ENCODE data around the gene MAEA.

MAEA gene

GRCh38 chr4:1255151-1255550, 34.5 kb upstream of the MAEA start:
- H3K36me3 ChIP-seq (ENCODE audit: control insufficient read depth, insufficient read depth, low read length): no peaks in the 10 kb centered on the region
- no peaks in the 10 kb centered on the region for H3K4me1 ChIP-seq
- H3K27ac ChIP-seq: no peak overlapping the region
- H3K4me3 ChIP-seq (ENCODE audit: low read depth, low read length): no peak overlapping the region
- no peaks in the 10 kb centered on the region for H3K79me2 ChIP-seq
- H3K9ac ChIP-seq: no peak overlapping the region
- no peaks in the 10 kb centered on the region for H3K9me3 ChIP-seq (ENCODE audit: control insufficient read depth, low read length)
- no peak for TF ChIP-seq CTCF (IDR thresholded peaks at IDR 0.05)
- H2AFZ ChIP-seq: no peak overlapping the region
- H3K4me2 ChIP-seq (ENCODE audit: low read length): no peak overlapping the region
- no peaks in the 10 kb centered on the region for H3K27me3 ChIP-seq (ENCODE audit: control insufficient read depth, insufficient read depth, low read length)

GRCh38 chr4:1255699-1256098, 34.0 kb upstream of the MAEA start:
- Histone ChIP-seq H2AFZ (no peak overlapping the region), H3K4me1 (no peaks in the 10 kb centered on the region), H3K36me3 (ENCODE audit: control insufficient read depth, insufficient read depth, low read length) (no peaks in the 10 kb centered on the region), H3K4me2 (ENCODE audit: low read length) (no peak overlapping the region), H3K9ac (no peak overlapping the region), H3K4me3 (ENCODE audit: low read depth, low read length) (no peak overlapping the region), H3K27me3 (ENCODE audit: control insufficient read depth, insufficient read depth, low read length) (no peaks in the 10 kb centered on the region), H3K27ac (no peak overlapping the region), H3K9me3 (ENCODE audit: control insufficient read depth, low read length) (no peaks in the 10 kb centered on the region), H3K79me2 (no peaks in the 10 kb centered on the region)
- TF ChIP-seq CTCF (IDR thresholded peaks at IDR 0.05): no peak

- no peaks in the 10 kb centered on the region for H3K79me2 ChIP-seq
- H3K4me3 ChIP-seq (ENCODE audit: low read depth, low read length): no peak overlapping the region
- no peak overlapping the region for H2AFZ ChIP-seq
- H3K9me3 ChIP-seq (ENCODE audit: control insufficient read depth, low read length): no peaks in the 10 kb centered on the region
- no peak for TF ChIP-seq CTCF (IDR thresholded peaks at IDR 0.05)
- H3K36me3 ChIP-seq (ENCODE audit: control insufficient read depth, insufficient read depth, low read length): no peaks in the 10 kb centered on the region
- H3K9ac ChIP-seq: no peak overlapping the region
- H3K27me3 ChIP-seq (ENCODE audit: control insufficient read depth, insufficient read depth, low read length): no peaks in the 10 kb centered on the region
- no peak overlapping the region for H3K4me2 ChIP-seq (ENCODE audit: low read length)
- no peaks in the 10 kb centered on the region for H3K4me1 ChIP-seq
- H3K27ac ChIP-seq: no peak overlapping the region
Measured at GRCh38 chr4:1258457-1258856, 31.2 kb upstream of the MAEA start.

GRCh38 chr4:1259966-1260365, 29.7 kb upstream of the MAEA start:
- no peak for TF ChIP-seq CTCF (IDR thresholded peaks at IDR 0.05)
- no peaks in the 10 kb centered on the region for H3K36me3 ChIP-seq (ENCODE audit: control insufficient read depth, insufficient read depth, low read length)

GRCh38 chr4:1260418-1261106, 29.1 kb upstream of the MAEA start:
- Histone ChIP-seq H3K4me2 (ENCODE audit: low read length) (no peak overlapping the region), H3K9ac (no peak overlapping the region), H3K4me3 (ENCODE audit: low read depth, low read length) (no peak overlapping the region), H3K9me3 (ENCODE audit: control insufficient read depth, low read length) (no peaks in the 10 kb centered on the region), H3K4me1 (no peaks in the 10 kb centered on the region), H3K79me2 (no peaks in the 10 kb centered on the region), H3K36me3 (ENCODE audit: control insufficient read depth, insufficient read depth, low read length) (no peaks in the 10 kb centered on the region), H3K27me3 (ENCODE audit: control insufficient read depth, insufficient read depth, low read length) (no peaks in the 10 kb centered on the region), H3K27ac (no peak overlapping the region), H2AFZ (no peak overlapping the region)
- TF ChIP-seq CTCF (IDR thresholded peaks at IDR 0.05): no peak

More at GRCh38 chr4:1259966-1260365, 29.7 kb upstream of the MAEA start:
- Histone ChIP-seq H3K27me3 (ENCODE audit: control insufficient read depth, insufficient read depth, low read length) (no peaks in the 10 kb centered on the region), H3K27ac (no peak overlapping the region), H2AFZ (no peak overlapping the region), H3K4me1 (no peaks in the 10 kb centered on the region), H3K9ac (no peak overlapping the region), H3K9me3 (ENCODE audit: control insufficient read depth, low read length) (no peaks in the 10 kb centered on the region), H3K4me3 (ENCODE audit: low read depth, low read length) (no peak overlapping the region), H3K4me2 (ENCODE audit: low read length) (no peak overlapping the region), H3K79me2 (no peaks in the 10 kb centered on the region)
